GM12878 (cell line): ENCODE results near the gene ANTXR1. TPM values are rescaled to one million over a fixed set of nuclear protein-coding genes. Genes with fewer than 3 reads are reported as not detected.

Experiments
- ATAC-seq: fragments of 200-7000 bp; cut with Tn5 transposase; 3 replicates; pipeline ENCODE4 v1.9.1; 2020; ENCODE audit warnings: mild to moderate bottlenecking, moderate library complexity
- BruUV-seq: library from RNA; stranded (reverse); fragments of 400-500 nt; replicated peaks from 2 replicates; lab custom pipeline; 2021; lab: Mats Ljungman, UMichigan
- CTCF ChIA-PET: fragments of 300-600 bp; sonication (Branson Sonifier 250); formaldehyde crosslinking; extraction: SDS; loops from one replicate; lab custom pipeline; 2021; ENCODE audit warnings: inconsistent platforms; lab: Yijun Ruan, JAX
- POLR2A ChIA-PET: fragments of 350-600 bp; formaldehyde crosslinking; extraction: SDS; loops from one replicate; lab custom pipeline; 2021; ENCODE audit warnings: inconsistent platforms; lab: Charles Lee
- RAD21 ChIA-PET: fragments of 300-600 bp; sonication (Branson Sonifier 250); formaldehyde crosslinking; loops from one replicate; lab custom pipeline; 2023; ENCODE audit warnings: antibody characterized with exemption; ENCODE audit not compliant: unreplicated experiment; lab: Charles Lee
- SMC1A ChIA-PET: fragments of 300-600 bp; sonication (Branson Sonifier 250); formaldehyde crosslinking; loops from one replicate; lab custom pipeline; 2023; ENCODE audit not compliant: unreplicated experiment, uncharacterized antibody; lab: Charles Lee
- DNase-seq: peaks from one replicate; pipeline ENCODE4 v3.0.0-alpha.2; 2011; ENCODE audit warnings: low read depth, low spot score
- FAIRE-seq: peaks from 3 replicates; lab custom pipeline; 2011; peaks lifted over from hg19 to GRCh38; lab: Jason Lieb, UNC
- H2AFZ ChIP-seq: 2 replicates; pipeline ENCODE4 v1.6.0; 2011; ENCODE audit warnings: low read depth, low read length, control low read depth; ENCODE audit not compliant: control insufficient read depth
- H3K27ac ChIP-seq: 2 replicates; pipeline ENCODE4 v1.5.1; 2011; ENCODE audit warnings: control low read depth; ENCODE audit not compliant: control insufficient read depth, insufficient read depth
- H3K27me3 ChIP-seq, 2 experiments: replicated peaks in 1 of 2; 2 replicates each; pipeline versions ENCODE4 v1.6.0 to v1.6.1; 2011; ENCODE audit warnings: low read length in 1 of 2; ENCODE audit not compliant: control insufficient read depth in 2 of 2, insufficient read depth in 2 of 2
- H3K36me3 ChIP-seq, 2 experiments: 2 replicates each; pipeline ENCODE4 v1.5.1; 2011; ENCODE audit warnings: low read length in 1 of 2; ENCODE audit not compliant: control insufficient read depth in 2 of 2, insufficient read depth in 2 of 2
- H3K4me1 ChIP-seq: 2 replicates; pipeline ENCODE4 v1.6.1; 2011; ENCODE audit warnings: mild to moderate bottlenecking, low read length, moderate library complexity, mixed read lengths; ENCODE audit not compliant: control insufficient read depth, insufficient read depth
- H3K4me2 ChIP-seq: 2 replicates; pipeline ENCODE4 v1.6.0; 2011; ENCODE audit warnings: control low read depth; ENCODE audit not compliant: control insufficient read depth, insufficient read depth
- H3K4me3 ChIP-seq: fragments of 200-600 bp; sonication (generic); 2 replicates; pipeline ENCODE4 v1.5.1; 2016
- H3K79me2 ChIP-seq: 2 replicates; pipeline ENCODE4 v1.6.0; 2011; ENCODE audit warnings: low read length; ENCODE audit not compliant: control insufficient read depth, insufficient read depth
- H3K9ac ChIP-seq: 2 replicates; pipeline ENCODE4 v1.8.0; 2011; ENCODE audit warnings: low read length, control low read depth, mixed read lengths; ENCODE audit not compliant: control insufficient read depth, insufficient read depth
- H3K9me3 ChIP-seq: replicated peaks from 3 replicates; pipeline ENCODE4 v1.5.1; 2011; ENCODE audit warnings: mild to moderate bottlenecking, low read length; ENCODE audit not compliant: control insufficient read depth, insufficient read depth
- H4K20me1 ChIP-seq: 2 replicates; pipeline ENCODE4 v1.6.0; 2011; ENCODE audit not compliant: control insufficient read depth, insufficient read depth
- CEBPZ ChIP-seq: fragments of 150-350 bp; IDR thresholded peaks from 2 replicates; pipeline ENCODE4 v1.6.1; 2016; ENCODE audit warnings: low read depth, low read length
- IRF3 ChIP-seq: fragments of 450-650 bp; IDR thresholded peaks from 2 replicates; pipeline ENCODE4 v1.6.1; 2014; ENCODE audit warnings: mild to moderate bottlenecking
- IRF5 ChIP-seq: fragments of 450-650 bp; IDR thresholded peaks from 2 replicates; pipeline ENCODE4 v1.6.1; 2017; ENCODE audit warnings: borderline replicate concordance
- KDM1A ChIP-seq: fragments of 200-600 bp; sonication (generic); IDR thresholded peaks from 2 replicates; pipeline ENCODE4 v1.6.1; 2016; ENCODE audit warnings: borderline replicate concordance
- MEF2B ChIP-seq: fragments of 450-650 bp; IDR thresholded peaks from 2 replicates; pipeline ENCODE4 v1.6.1; 2018; ENCODE audit warnings: mild to moderate bottlenecking, moderate library complexity; ENCODE audit not compliant: partially characterized antibody, poor library complexity, severe bottlenecking
- NFXL1 ChIP-seq: fragments of 450-650 bp; IDR thresholded peaks from 2 replicates; pipeline ENCODE4 v1.6.1; 2017; ENCODE audit warnings: antibody characterized with exemption, mild to moderate bottlenecking, borderline replicate concordance
- SP1 ChIP-seq: IDR thresholded peaks from one replicate; pipeline ENCODE4 v1.6.1; 2011; ENCODE audit warnings: low read depth, low read length
- SREBF1 ChIP-seq: IDR thresholded peaks from 2 replicates; pipeline ENCODE4 v1.6.1; 2012; ENCODE audit warnings: mild to moderate bottlenecking, low read length
- SREBF2 ChIP-seq: IDR thresholded peaks from 2 replicates; pipeline ENCODE4 v1.6.1; 2012; ENCODE audit warnings: mild to moderate bottlenecking, low read length
- WRNIP1 ChIP-seq: IDR thresholded peaks from 2 replicates; pipeline ENCODE4 v1.6.1; 2011; ENCODE audit warnings: low read depth, low read length, improper control_type of control experiment, borderline replicate concordance
- ZBED1 ChIP-seq: IDR thresholded peaks from 2 replicates; pipeline ENCODE4 v1.6.1; 2016; ENCODE audit warnings: borderline replicate concordance
- ZNF274 ChIP-seq: IDR thresholded peaks from one replicate; pipeline ENCODE4 v1.8.0; 2011; ENCODE audit not compliant: insufficient read length, insufficient read depth
- WGBS: methylation state at CpG from one replicate; pipeline ENCODE4 v1.1.6; 2016; ENCODE audit warnings: low lambda C conversion rate; ENCODE audit not compliant: insufficient replicate concordance, insufficient coverage; ENCODE audit errors: missing lambda C conversion rate; 5-methylcytosine and 5-hydroxymethylcytosine counted together
- in situ Hi-C: fragments of 300-500 bp; cut with MboI; formaldehyde crosslinking; loops from 9 replicates; pipeline ENCODE4 v1.14.3; 2018; ENCODE audit warnings: mixed read lengths
- intact Hi-C: fragments of 100-400 bp; cut with micrococcal nuclease; formaldehyde crosslinking; loops from one replicate; pipeline ENCODE4 v1.14.2; 2022; ENCODE audit not compliant: unreplicated experiment
- polyA plus RNA-seq, 11 experiments: library from polyadenylated mRNA; depleted of rRNA in 4 of 11; unstranded in 6 of 11; stranded (reverse) in 5 of 11; fragments of >200 nt; fragmentation: Nextera tagmentation in 4 of 11; fragmentation: Illumina TruSeq in 1 of 11; extraction: Ambion mirVana in 4 of 11; extraction: Trizol in 1 of 11; gene quantifications; 1 replicate in 1 of 11; 2 replicates in 10 of 11; pipeline versions ENCODE4 v1.2.1 to v1.2.3, GENCODE V29; 2011 to 2016; ENCODE audit warnings: inconsistent platforms in 2 of 11, missing spikeins in 2 of 11, low read depth in 1 of 11
- total RNA-seq, 4 experiments: library from RNA; depleted of rRNA in 3 of 4; stranded (reverse); fragments of >200 nt in 3 of 4; fragmentation: Illumina TruSeq in 1 of 4; extraction: Trizol in 1 of 4; gene quantifications; 2 replicates each; pipeline versions ENCODE4 v1.2.1 to v1.2.3, GENCODE V29; 2013 to 2021

Gene ANTXR1
- total and polyA plus RNA-seq, 10 of the 15 experiments (the other 5 are each of a cell fraction or from before 2014, with no cell fraction given): 0.09 to 0.26 TPM; not detected in 8

- no peak for TF ChIP-seq MEF2B
- TF ChIP-seq CEBPZ: no peak
- no peak for TF ChIP-seq SP1
Observed at GRCh38 chr2:69055688-69056470, 42.9 kb downstream of the ANTXR1 start (continued).

- intact Hi-C loops: no loop called here
- H3K36me3 ChIP-seq: no peaks in the 10 kb centered on the region
- SMC1A ChIA-PET: interaction anchor here (0.7 to 0.8 kb wide), 2 partner anchors 38 to 62 kb away, joined by 3 read pairs; no protein-coding TSS in a partner anchor
- H3K4me2 ChIP-seq: no peak overlapping the region
- H3K9ac ChIP-seq: no peak overlapping the region
- H3K4me1 ChIP-seq: no peaks in the 10 kb centered on the region
- DNase-seq (no peak), ATAC-seq (no peak), FAIRE-seq (no peak)
- no peaks in the 10 kb centered on the region for H4K20me1 ChIP-seq
- 0% methylated on average over 3 of the region's 3 CpGs for WGBS
- H3K79me2 ChIP-seq: no peaks in the 10 kb centered on the region
- no peak overlapping the region for H2AFZ ChIP-seq
- CTCF ChIA-PET: interaction anchor here (0.9 kb wide), 1 partner anchor 18 kb away, joined by 3 read pairs; no protein-coding TSS in a partner anchor
- H3K27me3 ChIP-seq: peaks cover 0 to 9% of the 10 kb centered on the region in 2 experiments; a peak in 2 of 4 replicates
- RAD21 ChIA-PET: no interaction called here
- H3K9me3 ChIP-seq: no peaks in the 10 kb centered on the region
- no peak overlapping the region for H3K27ac ChIP-seq
- POLR2A ChIA-PET: interaction anchor here (0.6 kb wide), 1 partner anchor 41 kb away, joined by 3 read pairs; no protein-coding TSS in a partner anchor
- BruUV-seq: no TSS peak
- in situ Hi-C loops: no loop called here
- no peak overlapping the region for H3K4me3 ChIP-seq
- TF ChIP-seq IRF3 (no peak), KDM1A (no peak), SREBF1 (no peak), WRNIP1 (no peak), NFXL1 (no peak), IRF5 (no peak), SREBF2 (no peak), ZBED1 (no peak), ZNF274 (no peak)
Observed at GRCh38 chr2:69057660-69058059, 44.7 kb downstream of the ANTXR1 start.
